GM12878 (cell line): ENCODE data around the gene SH3BP5. TPM values are rescaled to one million over a fixed set of nuclear protein-coding genes. Genes with fewer than 3 reads are reported as not detected.

Experiments used
- ATF2 ChIP-seq: IDR thresholded peaks from 2 replicates; pipeline ENCODE4 v1.6.1; 2012; ENCODE audit warnings: low read length, inconsistent platforms
- ATF3 ChIP-seq: IDR thresholded peaks from 2 replicates; pipeline ENCODE4 v1.6.1; 2011; ENCODE audit warnings: low read depth, mild to moderate bottlenecking, low read length, moderate library complexity, borderline replicate concordance; ENCODE audit errors: extremely low read depth
- BRCA1 ChIP-seq: IDR thresholded peaks from 2 replicates; pipeline ENCODE4 v1.6.1; 2011; ENCODE audit warnings: low read depth, low read length, improper control_type of control experiment
- CBFB ChIP-seq: IDR thresholded peaks from 2 replicates; pipeline ENCODE4 v1.6.1; 2016; ENCODE audit warnings: antibody characterized with exemption, low read depth
- CHD4 ChIP-seq: fragments of 200-600 bp; sonication (generic); IDR thresholded peaks from 2 replicates; pipeline ENCODE4 v1.6.1; 2016; ENCODE audit warnings: mild to moderate bottlenecking
- CREM ChIP-seq: IDR thresholded peaks from 2 replicates; pipeline ENCODE4 v1.6.1; 2014; ENCODE audit warnings: antibody characterized with exemption, low read depth
- EED ChIP-seq: sonication (generic); IDR thresholded peaks from 2 replicates; pipeline ENCODE4 v1.6.1; 2016; ENCODE audit warnings: antibody characterized with exemption, low read depth
- ESRRA ChIP-seq: IDR thresholded peaks from 2 replicates; pipeline ENCODE4 v1.6.1; 2012; ENCODE audit warnings: mild to moderate bottlenecking, low read length, improper control_type of control experiment
- EZH2 ChIP-seq: IDR thresholded peaks from 2 replicates; pipeline ENCODE4 v1.6.1; 2012; ENCODE audit warnings: low read depth, mild to moderate bottlenecking, control low read depth, inconsistent platforms, low read length, borderline replicate concordance; ENCODE audit not compliant: control insufficient read depth
- FOXK2 ChIP-seq: fragments of 450-650 bp; IDR thresholded peaks from 2 replicates; pipeline ENCODE4 v1.6.1; 2017; ENCODE audit warnings: mild to moderate bottlenecking, moderate library complexity
- HDGF ChIP-seq: fragments of 450-650 bp; IDR thresholded peaks from 2 replicates; pipeline ENCODE4 v1.6.1; 2016; ENCODE audit warnings: antibody characterized with exemption
- KDM1A ChIP-seq: fragments of 200-600 bp; sonication (generic); IDR thresholded peaks from 2 replicates; pipeline ENCODE4 v1.6.1; 2016; ENCODE audit warnings: borderline replicate concordance
- MLLT1 ChIP-seq: fragments of 450-650 bp; IDR thresholded peaks from 2 replicates; pipeline ENCODE4 v1.6.1; 2016; ENCODE audit warnings: mild to moderate bottlenecking
- MTA2 ChIP-seq: fragments of 450-650 bp; IDR thresholded peaks from 2 replicates; pipeline ENCODE4 v1.6.1; 2016; ENCODE audit warnings: low read depth, mild to moderate bottlenecking, moderate library complexity
- NFIC ChIP-seq: IDR thresholded peaks from 2 replicates; pipeline ENCODE4 v1.6.1; 2012; ENCODE audit warnings: low read depth, mild to moderate bottlenecking, inconsistent platforms, low read length, moderate library complexity
- NFYA ChIP-seq: IDR thresholded peaks from 2 replicates; pipeline ENCODE4 v1.6.1; 2011; ENCODE audit warnings: low read depth, mild to moderate bottlenecking, low read length, improper control_type of control experiment, borderline replicate concordance
- PAX5 ChIP-seq: IDR thresholded peaks from 2 replicates; pipeline ENCODE4 v1.6.1; 2011; ENCODE audit warnings: low read depth, low read length, borderline replicate concordance
- PAX8 ChIP-seq: fragments of 450-650 bp; IDR thresholded peaks from 2 replicates; pipeline ENCODE4 v1.6.1; 2017; ENCODE audit warnings: mild to moderate bottlenecking, moderate library complexity
- POLR2AphosphoS5 ChIP-seq: IDR thresholded peaks from 2 replicates; pipeline ENCODE4 v1.6.1; 2011; ENCODE audit warnings: mild to moderate bottlenecking, low read length, inconsistent platforms
- RAD51 ChIP-seq: fragments of 450-650 bp; IDR thresholded peaks from 2 replicates; pipeline ENCODE4 v1.6.1; 2016; ENCODE audit warnings: moderate library complexity, mild to moderate bottlenecking, inconsistent platforms
- RBBP5 ChIP-seq: fragments of 200-600 bp; sonication (generic); conservative IDR thresholded peaks from 2 replicates; pipeline ENCODE4 v1.6.1; 2016
- RELA ChIP-seq: fragments of 450-650 bp; IDR thresholded peaks from 2 replicates; pipeline ENCODE4 v1.8.0; 2014; ENCODE audit warnings: borderline replicate concordance; ENCODE audit not compliant: partially characterized antibody
- RFX5 ChIP-seq: IDR thresholded peaks from 2 replicates; pipeline ENCODE4 v1.6.1; 2011; ENCODE audit warnings: low read depth, low read length, improper control_type of control experiment
- SIN3A ChIP-seq: IDR thresholded peaks from 2 replicates; pipeline ENCODE4 v1.6.1; 2012; ENCODE audit warnings: low read depth, low read length, improper control_type of control experiment
- SKIL ChIP-seq: fragments of 450-650 bp; IDR thresholded peaks from 2 replicates; pipeline ENCODE4 v1.6.1; 2017; ENCODE audit warnings: mild to moderate bottlenecking, low read depth, inconsistent platforms; ENCODE audit not compliant: poor library complexity, severe bottlenecking
- STAT1 ChIP-seq: fragments of 450-650 bp; conservative IDR thresholded peaks from 2 replicates; pipeline ENCODE4 v1.6.1; 2014; ENCODE audit warnings: antibody characterized with exemption, mild to moderate bottlenecking
- TBL1XR1 ChIP-seq: IDR thresholded peaks from 2 replicates; pipeline ENCODE4 v1.6.1; 2012; ENCODE audit warnings: low read depth, low read length, improper control_type of control experiment
- ZNF622 ChIP-seq: fragments of 450-650 bp; IDR thresholded peaks from 2 replicates; pipeline ENCODE4 v1.6.1; 2017; ENCODE audit warnings: mild to moderate bottlenecking, inconsistent platforms
- ZZZ3 ChIP-seq: IDR thresholded peaks from 2 replicates; pipeline ENCODE4 v1.6.1; 2011; ENCODE audit warnings: low read depth; ENCODE audit not compliant: control insufficient read depth, insufficient read length
- polyA plus RNA-seq, 11 experiments: library from polyadenylated mRNA; depleted of rRNA in 4 of 11; unstranded in 6 of 11; stranded (reverse) in 5 of 11; fragments of >200 nt; fragmentation: Nextera tagmentation in 4 of 11; fragmentation: Illumina TruSeq in 1 of 11; extraction: Ambion mirVana in 4 of 11; extraction: Trizol in 1 of 11; gene quantifications; 1 replicate in 1 of 11; 2 replicates in 10 of 11; pipeline versions ENCODE4 v1.2.1 to v1.2.3, GENCODE V29; 2011 to 2016; ENCODE audit warnings: inconsistent platforms in 2 of 11, missing spikeins in 2 of 11, low read depth in 1 of 11
- total RNA-seq, 4 experiments: library from RNA; depleted of rRNA in 3 of 4; stranded (reverse); fragments of >200 nt in 3 of 4; fragmentation: Illumina TruSeq in 1 of 4; extraction: Trizol in 1 of 4; gene quantifications; 2 replicates each; pipeline versions ENCODE4 v1.2.1 to v1.2.3, GENCODE V29; 2013 to 2021

SH3BP5 gene
- total and polyA plus RNA-seq, 10 of the 15 experiments (the other 5 are each of a cell fraction or from before 2014, with no cell fraction given): 14.9 to 87.5 (median 43.7) TPM

- no peak; the same call in none of the 2 replicates for TF ChIP-seq SIN3A
- TF ChIP-seq HDGF: no peak
- 0 out of 2 replicates have a peak, but pooled peaks have one; percentile 43 for TF ChIP-seq PAX5
- TF ChIP-seq MLLT1: no peak
- TF ChIP-seq EED: no peak
- no peak for TF ChIP-seq ATF2
- no peak for TF ChIP-seq RBBP5
- peak; percentile 76; the same call in 1 of the 2 replicates for TF ChIP-seq ATF3
- no peak for TF ChIP-seq NFIC
- TF ChIP-seq FOXK2: no peak
- TF ChIP-seq PAX8: no peak
- 0 out of 2 replicates have a peak, but pooled peaks have one; percentile 30 for TF ChIP-seq CBFB
- TF ChIP-seq ZZZ3: no peak
- peak; percentile 64 for TF ChIP-seq SKIL
- TF ChIP-seq ESRRA: 0 out of 2 replicates have a peak, but pooled peaks have one; percentile 17
- TF ChIP-seq NFYA: no peak
- TF ChIP-seq POLR2AphosphoS5: peak; percentile 84
- no peak; the same call in 1 of the 2 replicates for TF ChIP-seq MTA2
- TF ChIP-seq BRCA1: peak; percentile 59
- no peak for TF ChIP-seq STAT1
- no peak for TF ChIP-seq KDM1A
- no peak for TF ChIP-seq CHD4
- peak; percentile 47; the same call in 1 of the 2 replicates for TF ChIP-seq CREM
- TF ChIP-seq ZNF622: no peak
- TF ChIP-seq EZH2: no peak
- TF ChIP-seq RAD51: peak; percentile 92
- peak; percentile 47; the same call in 1 of the 2 replicates for TF ChIP-seq RFX5
- no peak for TF ChIP-seq TBL1XR1
- TF ChIP-seq RELA: peak; percentile 34
Observed at GRCh38 chr3:15205934-15206661, 126.3 kb downstream of the SH3BP5 start, which contains the start of gene CAPN7 (continued).
